WTC11 (cell line): ENCODE data around the gene MTA1. TPM values are rescaled to one million over a fixed set of nuclear protein-coding genes. Genes with fewer than 3 reads are reported as not detected.

ENCODE experiments used
- ATAC-seq: fragments of 200-7000 bp; cut with Tn5 transposase; 2 replicates; pipeline ENCODE4 v1.10.0; 2021; ENCODE audit warnings: mild to moderate bottlenecking, moderate library complexity
- CTCF ChIA-PET: fragments of 300-600 bp; sonication (Branson Sonifier 250); formaldehyde crosslinking; loops from one replicate; lab custom pipeline; 2021; ENCODE audit warnings: antibody characterized with exemption; lab: Charles Lee
- POLR2A ChIA-PET: fragments of 350-600 bp; sonication (Branson Sonifier 250); formaldehyde crosslinking; loops from one replicate; lab custom pipeline; 2021; ENCODE audit warnings: antibody characterized with exemption; lab: Charles Lee
- DNase-seq: peaks from one replicate; pipeline ENCODE4 v3.0.0; 2021; ENCODE audit warnings: low spot score
- H3K27ac Mint-ChIP-seq: 2 replicates; pipeline ENCODE4 v1.8.0; 2021; ENCODE audit warnings: mixed read lengths
- H3K27me3 Mint-ChIP-seq: 2 replicates; pipeline ENCODE4 v1.8.0; 2021; ENCODE audit warnings: low read depth, mild to moderate bottlenecking, moderate library complexity, mixed read lengths
- H3K36me3 Mint-ChIP-seq: 2 replicates; pipeline ENCODE4 v1.8.0; 2021; ENCODE audit warnings: mixed read lengths
- H3K4me1 Mint-ChIP-seq: 2 replicates; pipeline ENCODE4 v1.8.0; 2022; ENCODE audit warnings: mixed read lengths
- H3K4me3 Mint-ChIP-seq: 2 replicates; pipeline ENCODE4 v1.8.0; 2021; ENCODE audit warnings: mild to moderate bottlenecking, moderate library complexity, mixed read lengths
- H3K9me3 Mint-ChIP-seq: 2 replicates; pipeline ENCODE4 v1.8.0; 2021; ENCODE audit warnings: mixed read lengths
- EMX1 ChIP-seq: fragments of 250-450 bp; sonication (Bioruptor Pico); IDR thresholded peaks from 2 replicates; pipeline ENCODE4 v1.8.0; 2021; ENCODE audit warnings: mild to moderate bottlenecking
- FOXJ3 ChIP-seq: sonication (generic); formaldehyde crosslinking; IDR thresholded peaks from 2 replicates; pipeline ENCODE4 v1.9.0; 2021; ENCODE audit warnings: missing genetic modification reagents, mild to moderate bottlenecking, borderline replicate concordance
- GABPB1 ChIP-seq: sonication (generic); formaldehyde crosslinking; IDR thresholded peaks from 2 replicates; pipeline ENCODE4 v1.8.1; 2023; ENCODE audit warnings: mild to moderate bottlenecking, missing genetic modification reagents
- MXD4 ChIP-seq: fragments of 250-450 bp; sonication (Bioruptor Pico); IDR thresholded peaks from 2 replicates; pipeline ENCODE4 v1.8.0; 2021; ENCODE audit warnings: mild to moderate bottlenecking, moderate library complexity, borderline replicate concordance
- NFYB ChIP-seq: sonication (generic); formaldehyde crosslinking; conservative IDR thresholded peaks from 2 replicates; pipeline ENCODE4 v1.8.0; 2022; ENCODE audit warnings: low read depth, missing genetic modification reagents
- SOX15 ChIP-seq: fragments of 250-450 bp; sonication (Bioruptor Pico); IDR thresholded peaks from 2 replicates; pipeline ENCODE4 v1.9.0; 2021; ENCODE audit warnings: mild to moderate bottlenecking
- TCF7 ChIP-seq: sonication (generic); formaldehyde crosslinking; IDR thresholded peaks from 2 replicates; pipeline ENCODE4 v1.8.0; 2022; ENCODE audit warnings: mild to moderate bottlenecking, low read depth, missing genetic modification reagents, moderate library complexity
- TEAD1 ChIP-seq: sonication (generic); formaldehyde crosslinking; IDR thresholded peaks from 2 replicates; pipeline ENCODE4 v1.8.0; 2022; ENCODE audit warnings: mild to moderate bottlenecking, missing genetic modification reagents
- USF2 ChIP-seq: sonication (generic); formaldehyde crosslinking; IDR thresholded peaks from 2 replicates; pipeline ENCODE4 v1.8.1; 2023; ENCODE audit warnings: mild to moderate bottlenecking, missing genetic modification reagents, moderate library complexity
- ZNF121 ChIP-seq: sonication (generic); formaldehyde crosslinking; IDR thresholded peaks from 2 replicates; pipeline ENCODE4 v1.8.0; 2023; ENCODE audit warnings: missing genetic modification reagents
- ZNF263 ChIP-seq: sonication (generic); formaldehyde crosslinking; IDR thresholded peaks from 2 replicates; pipeline ENCODE4 v1.8.1; 2022; ENCODE audit warnings: low read depth, mild to moderate bottlenecking, moderate library complexity, missing genetic modification reagents
- ZNF317 ChIP-seq: sonication (generic); formaldehyde crosslinking; IDR thresholded peaks from 2 replicates; pipeline ENCODE4 v1.8.1; 2023; ENCODE audit warnings: low read depth, mild to moderate bottlenecking, moderate library complexity, missing genetic modification reagents, borderline replicate concordance
- ZNF532 ChIP-seq: fragments of 250-450 bp; sonication (Bioruptor Pico); IDR thresholded peaks from 2 replicates; pipeline ENCODE4 v1.9.0; 2021; ENCODE audit warnings: mild to moderate bottlenecking, borderline replicate concordance
- total RNA-seq: library from RNA; stranded (reverse); gene quantifications from 3 replicates; pipeline ENCODE4 v1.2.3, GENCODE V29; 2021
- TF ChIP-seq, protein P1 (sequence below): fragments of 250-450 bp; sonication (Bioruptor Pico); IDR thresholded peaks from 2 replicates; pipeline ENCODE4 v2.1.2; 2022; ENCODE audit warnings: mild to moderate bottlenecking, moderate library complexity
- TF ChIP-seq, protein P2 (sequence below): sonication (generic); formaldehyde crosslinking; IDR thresholded peaks from 2 replicates; pipeline ENCODE4 v1.8.1; 2022; ENCODE audit warnings: low read depth, missing genetic modification reagents, borderline replicate concordance
- TF ChIP-seq, protein P3 (sequence below): sonication (generic); formaldehyde crosslinking; IDR thresholded peaks from 2 replicates; pipeline ENCODE4 v1.8.1; 2023; ENCODE audit warnings: mild to moderate bottlenecking, moderate library complexity, missing genetic modification reagents

Gene MTA1
- total RNA-seq, 1 experiment from 2014 or later, result 279 TPM

- no peak for ATAC-seq
- no peaks in the 10 kb centered on the region for H3K4me1 Mint-ChIP-seq
Measured at GRCh38 chr14:105507247-105507646, 87.6 kb downstream of the MTA1 start.

DNA sequence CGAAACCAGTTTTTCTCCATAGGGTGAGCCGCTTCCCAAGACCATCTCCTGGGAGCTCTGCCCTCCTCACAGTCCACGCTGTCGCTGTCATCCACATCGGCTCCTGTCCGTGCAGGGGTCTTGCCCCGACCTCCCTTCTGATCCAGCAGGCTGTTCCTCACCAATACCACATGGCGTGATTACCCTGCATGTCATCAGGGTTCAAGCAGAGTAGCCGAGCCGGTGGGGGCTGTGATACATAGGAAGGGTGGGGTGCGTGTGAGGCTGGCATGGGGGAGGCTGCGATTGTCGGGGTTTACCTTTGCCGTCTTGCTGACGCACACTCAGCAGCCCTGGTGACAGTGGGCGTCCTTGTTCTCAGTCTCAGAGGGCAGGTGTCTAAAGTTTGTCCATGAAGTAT, 88.4 kb downstream of the MTA1 start:
- no peak for DNase-seq
- no peaks in the 10 kb centered on the region for H3K4me1 Mint-ChIP-seq
- H3K36me3 Mint-ChIP-seq, result peaks cover 2% of the 10 kb centered on the region; the same call in 1 of the 2 replicates
- no peak overlapping the region for H3K4me3 Mint-ChIP-seq
- CTCF ChIA-PET, result interaction anchor here (1.6 kb wide), 2 partner anchors 20 to 27 kb away, joined by 3 to 4 read pairs; no protein-coding TSS in a partner anchor
- TF ChIP-seq, protein P1, sequence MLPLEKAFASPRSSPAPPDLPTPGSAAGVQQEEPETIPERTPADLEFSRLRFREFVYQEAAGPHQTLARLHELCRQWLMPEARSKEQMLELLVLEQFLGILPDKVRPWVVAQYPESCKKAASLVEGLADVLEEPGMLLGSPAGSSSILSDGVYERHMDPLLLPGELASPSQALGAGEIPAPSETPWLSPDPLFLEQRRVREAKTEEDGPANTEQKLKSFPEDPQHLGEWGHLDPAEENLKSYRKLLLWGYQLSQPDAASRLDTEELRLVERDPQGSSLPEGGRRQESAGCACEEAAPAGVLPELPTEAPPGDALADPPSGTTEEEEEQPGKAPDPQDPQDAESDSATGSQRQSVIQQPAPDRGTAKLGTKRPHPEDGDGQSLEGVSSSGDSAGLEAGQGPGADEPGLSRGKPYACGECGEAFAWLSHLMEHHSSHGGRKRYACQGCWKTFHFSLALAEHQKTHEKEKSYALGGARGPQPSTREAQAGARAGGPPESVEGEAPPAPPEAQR (CRISPR knock-in tag), result no peak
- no peak for TF ChIP-seq ZNF317 (CRISPR knock-in tag)
- peaks cover 8% of the 10 kb centered on the region for H3K27me3 Mint-ChIP-seq
- peaks cover 7% of the 10 kb centered on the region for H3K9me3 Mint-ChIP-seq
- no peak for ATAC-seq
- POLR2A ChIA-PET, result no interaction called here
- H3K27ac Mint-ChIP-seq, result no peak overlapping the region

More at GRCh38 chr14:105507247-105507646, 87.6 kb downstream of the MTA1 start:
- ChIA-PET CTCF (interaction anchor here (1.6 to 2.1 kb wide), 3 partner anchors 18 to 27 kb away, joined by 3 to 10 read pairs (median 4); no protein-coding TSS in a partner anchor), POLR2A (no interaction called here)
- Mint-ChIP-seq H3K9me3 (peaks cover 3% of the 10 kb centered on the region), H3K36me3 (peaks cover 2% of the 10 kb centered on the region; the same call in 1 of the 2 replicates), H3K27ac (no peak overlapping the region), H3K4me3 (no peak overlapping the region), H3K27me3 (peaks cover 8% of the 10 kb centered on the region)
- no peak for DNase-seq
- TF ChIP-seq GABPB1 (CRISPR knock-in tag), result no peak
- TF ChIP-seq TEAD1, result no peak
- TF ChIP-seq, protein P2, sequence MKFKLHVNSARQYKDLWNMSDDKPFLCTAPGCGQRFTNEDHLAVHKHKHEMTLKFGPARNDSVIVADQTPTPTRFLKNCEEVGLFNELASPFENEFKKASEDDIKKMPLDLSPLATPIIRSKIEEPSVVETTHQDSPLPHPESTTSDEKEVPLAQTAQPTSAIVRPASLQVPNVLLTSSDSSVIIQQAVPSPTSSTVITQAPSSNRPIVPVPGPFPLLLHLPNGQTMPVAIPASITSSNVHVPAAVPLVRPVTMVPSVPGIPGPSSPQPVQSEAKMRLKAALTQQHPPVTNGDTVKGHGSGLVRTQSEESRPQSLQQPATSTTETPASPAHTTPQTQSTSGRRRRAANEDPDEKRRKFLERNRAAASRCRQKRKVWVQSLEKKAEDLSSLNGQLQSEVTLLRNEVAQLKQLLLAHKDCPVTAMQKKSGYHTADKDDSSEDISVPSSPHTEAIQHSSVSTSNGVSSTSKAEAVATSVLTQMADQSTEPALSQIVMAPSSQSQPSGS (CRISPR knock-in tag), result no peak
- TF ChIP-seq NFYB (CRISPR knock-in tag), result no peak
- TF ChIP-seq EMX1 (CRISPR knock-in tag), result no peak
- TF ChIP-seq SOX15 (CRISPR knock-in tag), result no peak
- TF ChIP-seq USF2, result no peak
- TF ChIP-seq FOXJ3 (CRISPR knock-in tag), result no peak
- TF ChIP-seq, protein P3, sequence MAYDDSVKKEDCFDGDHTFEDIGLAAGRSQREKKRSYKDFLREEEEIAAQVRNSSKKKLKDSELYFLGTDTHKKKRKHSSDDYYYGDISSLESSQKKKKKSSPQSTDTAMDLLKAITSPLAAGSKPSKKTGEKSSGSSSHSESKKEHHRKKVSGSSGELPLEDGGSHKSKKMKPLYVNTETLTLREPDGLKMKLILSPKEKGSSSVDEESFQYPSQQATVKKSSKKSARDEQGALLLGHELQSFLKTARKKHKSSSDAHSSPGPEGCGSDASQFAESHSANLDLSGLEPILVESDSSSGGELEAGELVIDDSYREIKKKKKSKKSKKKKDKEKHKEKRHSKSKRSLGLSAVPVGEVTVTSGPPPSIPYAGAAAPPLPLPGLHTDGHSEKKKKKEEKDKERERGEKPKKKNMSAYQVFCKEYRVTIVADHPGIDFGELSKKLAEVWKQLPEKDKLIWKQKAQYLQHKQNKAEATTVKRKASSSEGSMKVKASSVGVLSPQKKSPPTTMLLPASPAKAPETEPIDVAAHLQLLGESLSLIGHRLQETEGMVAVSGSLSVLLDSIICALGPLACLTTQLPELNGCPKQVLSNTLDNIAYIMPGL (CRISPR knock-in tag), result no peak
- TF ChIP-seq ZNF263, result no peak
- no peak for TF ChIP-seq TCF7 (CRISPR knock-in tag)

DNA sequence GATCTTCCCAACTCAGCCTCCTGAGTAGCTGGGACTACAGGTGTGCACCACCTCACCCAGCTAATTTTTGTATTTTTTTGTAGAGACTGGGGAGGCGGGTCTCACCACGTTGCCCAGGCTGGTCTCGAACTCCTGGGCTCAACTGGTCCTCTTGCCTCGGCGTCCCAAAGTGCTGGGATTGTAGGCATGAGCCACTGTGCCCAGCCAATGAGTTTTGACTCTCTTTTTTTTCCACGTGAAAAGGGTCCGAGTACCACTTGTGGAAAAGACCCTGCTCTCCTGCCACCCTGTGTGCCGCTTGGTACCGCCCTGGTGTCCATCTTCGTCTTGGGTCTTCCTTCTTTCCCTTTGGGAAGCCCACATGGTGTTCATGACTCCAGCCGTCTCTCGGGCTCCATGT, 89.0 kb downstream of the MTA1 start:
- Mint-ChIP-seq H3K27ac (no peak overlapping the region), H3K27me3 (peaks cover 8% of the 10 kb centered on the region), H3K4me1 (no peaks in the 10 kb centered on the region), H3K4me3 (no peak overlapping the region), H3K36me3 (peaks cover 2% of the 10 kb centered on the region; the same call in 1 of the 2 replicates), H3K9me3 (peaks cover 10% of the 10 kb centered on the region)
- ChIA-PET CTCF (interaction anchor here (1.6 kb wide), 1 partner anchor 20 kb away, joined by 3 read pairs; no protein-coding TSS in a partner anchor), POLR2A (no interaction called here)
- TF ChIP-seq MXD4 (CRISPR knock-in tag) (no peak), ZNF121 (CRISPR knock-in tag) (no peak), ZNF532 (CRISPR knock-in tag) (no peak)
- TF ChIP-seq, all 79 proteins: peak for 0
- ATAC-seq, result no peak
- no peak for DNase-seq
